Nephron (organoid): ENCODE data around the gene HNF1B.

ENCODE experiments used
- H3K27ac Mint-ChIP-seq, 3 experiments: 2 replicates each; pipeline ENCODE4 v1.8.0; 2020; ENCODE audit warnings: mixed read lengths in 3 of 3, mild to moderate bottlenecking in 2 of 3, moderate library complexity in 1 of 3
- H3K27me3 Mint-ChIP-seq: 2 replicates; pipeline ENCODE4 v1.8.0; 2021; ENCODE audit warnings: low read depth, mild to moderate bottlenecking, moderate library complexity, mixed read lengths
- H3K36me3 Mint-ChIP-seq: 2 replicates; pipeline ENCODE4 v1.8.0; 2020; ENCODE audit warnings: low read depth, mixed read lengths
- H3K4me1 Mint-ChIP-seq: 2 replicates; pipeline ENCODE4 v1.8.0; 2020; ENCODE audit warnings: mixed read lengths
- H3K4me3 Mint-ChIP-seq, 3 experiments: 2 replicates each; pipeline ENCODE4 v1.8.0; 2020; ENCODE audit warnings: mild to moderate bottlenecking in 3 of 3, mixed read lengths in 3 of 3, moderate library complexity in 2 of 3
- H3K9me3 Mint-ChIP-seq: 2 replicates; pipeline ENCODE4 v1.8.0; 2020; ENCODE audit warnings: mixed read lengths
- CTCF ChIP-seq, 3 experiments: fragments of 200-600 bp; sonication (generic); IDR thresholded peaks; one replicate each; pipeline ENCODE4 v1.5.0; 2021; ENCODE audit warnings: antibody characterized with exemption in 3 of 3; ENCODE audit not compliant: unreplicated experiment in 3 of 3

Gene HNF1B

GRCh38 chr17:37737081-37737480, 7.8 kb downstream of the HNF1B start:
- peaks cover 39% of the 10 kb centered on the region for H3K36me3 Mint-ChIP-seq
- peak overlapping the region in 1 of 3 experiments; percentile 60 for H3K27ac Mint-ChIP-seq
- TF ChIP-seq CTCF (IDR thresholded peaks at IDR 0.05; ENCODE audit: unreplicated experiment in 3 of 3): no peak
- H3K27me3 Mint-ChIP-seq: peaks cover 68% of the 10 kb centered on the region
- peak overlapping the region in 1 of 3 experiments; percentile 46 for H3K4me3 Mint-ChIP-seq
- no peaks in the 10 kb centered on the region for H3K4me1 Mint-ChIP-seq
- no peaks in the 10 kb centered on the region for H3K9me3 Mint-ChIP-seq

GRCh38 chr17:37736428-37736827, 8.4 kb downstream of the HNF1B start:
- Mint-ChIP-seq H3K27ac (no peak overlapping the region), H3K9me3 (no peaks in the 10 kb centered on the region), H3K27me3 (peaks cover 62% of the 10 kb centered on the region), H3K4me3 (no peak overlapping the region), H3K36me3 (peaks cover 39% of the 10 kb centered on the region), H3K4me1 (no peaks in the 10 kb centered on the region)
- no peak for TF ChIP-seq CTCF (IDR thresholded peaks at IDR 0.05; ENCODE audit: unreplicated experiment in 3 of 3)

GRCh38 chr17:37735165-37735564, 9.7 kb downstream of the HNF1B start:
- peaks cover 53% of the 10 kb centered on the region for H3K27me3 Mint-ChIP-seq
- no peak for TF ChIP-seq CTCF (IDR thresholded peaks at IDR 0.05; ENCODE audit: unreplicated experiment in 3 of 3)
- H3K9me3 Mint-ChIP-seq: no peaks in the 10 kb centered on the region
- no peak overlapping the region for H3K4me3 Mint-ChIP-seq
- peaks cover 48% of the 10 kb centered on the region for H3K36me3 Mint-ChIP-seq
- H3K4me1 Mint-ChIP-seq: no peaks in the 10 kb centered on the region
- H3K27ac Mint-ChIP-seq: no peak overlapping the region

GRCh38 chr17:37732316-37732715, 12.5 kb downstream of the HNF1B start:
- Mint-ChIP-seq H3K9me3 (no peaks in the 10 kb centered on the region), H3K27me3 (peaks cover 35% of the 10 kb centered on the region)

GRCh38 chr17:37731056-37731455, 13.8 kb downstream of the HNF1B start:
- peaks cover 36% of the 10 kb centered on the region for H3K36me3 Mint-ChIP-seq
- no peak overlapping the region for H3K4me3 Mint-ChIP-seq
- H3K27me3 Mint-ChIP-seq: peaks cover 27% of the 10 kb centered on the region
- H3K4me1 Mint-ChIP-seq: peaks cover 6% of the 10 kb centered on the region
- no peaks in the 10 kb centered on the region for H3K9me3 Mint-ChIP-seq
- peak overlapping the region in 2 of 3 experiments; percentile 47 to 69 for H3K27ac Mint-ChIP-seq
- TF ChIP-seq CTCF (IDR thresholded peaks at IDR 0.05; ENCODE audit: unreplicated experiment in 3 of 3): no peak

More at GRCh38 chr17:37732316-37732715, 12.5 kb downstream of the HNF1B start:
- Mint-ChIP-seq H3K27ac (peak overlapping the region in 1 of 3 experiments; percentile 12), H3K36me3 (peaks cover 42% of the 10 kb centered on the region), H3K4me1 (peaks cover 6% of the 10 kb centered on the region), H3K4me3 (no peak overlapping the region)
- no peak for TF ChIP-seq CTCF (IDR thresholded peaks at IDR 0.05; ENCODE audit: unreplicated experiment in 3 of 3)

GRCh38 chr17:37729905-37730304, 15.0 kb downstream of the HNF1B start:
- peaks cover 27% of the 10 kb centered on the region for H3K27me3 Mint-ChIP-seq
- peaks cover 36% of the 10 kb centered on the region for H3K36me3 Mint-ChIP-seq
- peaks cover 6% of the 10 kb centered on the region for H3K4me1 Mint-ChIP-seq
- peak overlapping the region in 2 of 3 experiments; percentile 44 to 54 for H3K27ac Mint-ChIP-seq
- H3K9me3 Mint-ChIP-seq: no peaks in the 10 kb centered on the region
- no peak overlapping the region for H3K4me3 Mint-ChIP-seq
- no peak for TF ChIP-seq CTCF (IDR thresholded peaks at IDR 0.05; ENCODE audit: unreplicated experiment in 3 of 3)
